Activated CD8-positive, alpha-beta T cell treated with anti-CD3 and anti-CD28 coated beads, Interleukin-2, amount 10 ng/mL, durations not matched to agents 7 days and 5 days (primary cell): ENCODE results near the gene NRSN2. TPM values are rescaled to one million over a fixed set of nuclear protein-coding genes. Genes with fewer than 3 reads are reported as not detected.

Experiments
- ATAC-seq: fragments of 150-1000 bp; cut with Tn5 transposase; one replicate; pipeline ENCODE4 v1.10.0; 2021; ENCODE audit warnings: moderate library complexity
- CTCF ChIA-PET: fragments of 350-600 bp; sonication (Branson Sonifier 250); formaldehyde crosslinking; loops from one replicate; lab custom pipeline; 2021; ENCODE audit warnings: antibody characterized with exemption; lab: Charles Lee
- POLR2A ChIA-PET: fragments of 350-600 bp; sonication (Branson Sonifier 250); formaldehyde crosslinking; loops from one replicate; lab custom pipeline; 2021; ENCODE audit warnings: antibody characterized with exemption; lab: Charles Lee
- DNase-seq: peaks from one replicate; pipeline ENCODE4 v3.0.0-alpha.2; 2020
- H3K27ac Mint-ChIP-seq: one replicate; pipeline ENCODE4 v1.8.0; 2021; ENCODE audit warnings: mild to moderate bottlenecking, mixed read lengths
- H3K27me3 Mint-ChIP-seq: one replicate; pipeline ENCODE4 v1.8.0; 2021; ENCODE audit warnings: low read depth, mixed read lengths
- H3K36me3 Mint-ChIP-seq: one replicate; pipeline ENCODE4 v1.8.0; 2021; ENCODE audit warnings: low read depth, mixed read lengths
- H3K4me1 Mint-ChIP-seq: one replicate; pipeline ENCODE4 v1.8.0; 2021; ENCODE audit warnings: low read depth, mixed read lengths
- H3K4me3 Mint-ChIP-seq: one replicate; pipeline ENCODE4 v1.8.0; 2021; ENCODE audit warnings: mild to moderate bottlenecking, mixed read lengths
- H3K9me3 Mint-ChIP-seq: one replicate; pipeline ENCODE4 v1.8.0; 2022; ENCODE audit warnings: mixed read lengths; ENCODE audit not compliant: insufficient read depth
- total RNA-seq, 2 experiments: library from RNA; stranded (reverse); gene quantifications; one replicate each; pipeline ENCODE4 v1.2.3, GENCODE V29; 2021

Gene NRSN2, protein sequence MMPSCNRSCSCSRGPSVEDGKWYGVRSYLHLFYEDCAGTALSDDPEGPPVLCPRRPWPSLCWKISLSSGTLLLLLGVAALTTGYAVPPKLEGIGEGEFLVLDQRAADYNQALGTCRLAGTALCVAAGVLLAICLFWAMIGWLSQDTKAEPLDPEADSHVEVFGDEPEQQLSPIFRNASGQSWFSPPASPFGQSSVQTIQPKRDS
- total RNA-seq: 1 to 10 TPM; 1.4 to 2.4 TPM

GRCh38 chr20:346640-347316, at the start of gene NRSN2:
NRSN2 (plus strand) TSS chr20:347111; CDS start chr20:349644, 2,533 bp downstream.
- Mint-ChIP-seq H3K27ac (peak within 1 kb of the TSS; percentile 77), H3K27me3 (peaks cover 6% of the 10 kb centered on the region), H3K9me3 (no peaks in the 10 kb centered on the region), H3K4me1 (peaks cover 24% of the 10 kb centered on the region), H3K36me3 (peaks cover 2% of the 10 kb centered on the region), H3K4me3 (peak within 1 kb of the TSS; percentile 81)
- no peak for DNase-seq
- ChIA-PET CTCF (interaction anchor here (2.6 to 4.1 kb wide), 2 partner anchors 8 to 17 kb away, joined by 12 to 26 read pairs; no protein-coding TSS in a partner anchor), POLR2A (interaction anchor here (1.0 kb wide), 1 partner anchor 50 kb away, joined by 4 read pairs; the partner anchor contains the start of gene ZCCHC3)
- peak; percentile 18 for ATAC-seq

GRCh38 chr20:297925-298775, 48.8 kb upstream of the NRSN2 start:
- Mint-ChIP-seq H3K4me3 (peak overlapping the region; percentile 92), H3K27ac (peak overlapping the region; percentile 94), H3K9me3 (no peaks in the 10 kb centered on the region), H3K36me3 (peaks cover 36% of the 10 kb centered on the region), H3K27me3 (no peaks in the 10 kb centered on the region), H3K4me1 (peaks cover 56% of the 10 kb centered on the region)
- DNase-seq: peak; percentile 66
- ChIA-PET POLR2A (interaction anchor here (0.8 to 5.0 kb wide), 7 partner anchors 11 to 245 kb away, joined by 3 to 49 read pairs (median 4); partner anchors contain the start of genes CSNK2A1, NRSN2, SOX12 and TRIB3), CTCF (interaction anchor here (0.6 to 4.9 kb wide), 5 partner anchors 11 to 341 kb away, joined by 3 to 32 read pairs (median 7); partner anchors contain the start of gene SOX12)
- ATAC-seq: peak; percentile 35

DNA sequence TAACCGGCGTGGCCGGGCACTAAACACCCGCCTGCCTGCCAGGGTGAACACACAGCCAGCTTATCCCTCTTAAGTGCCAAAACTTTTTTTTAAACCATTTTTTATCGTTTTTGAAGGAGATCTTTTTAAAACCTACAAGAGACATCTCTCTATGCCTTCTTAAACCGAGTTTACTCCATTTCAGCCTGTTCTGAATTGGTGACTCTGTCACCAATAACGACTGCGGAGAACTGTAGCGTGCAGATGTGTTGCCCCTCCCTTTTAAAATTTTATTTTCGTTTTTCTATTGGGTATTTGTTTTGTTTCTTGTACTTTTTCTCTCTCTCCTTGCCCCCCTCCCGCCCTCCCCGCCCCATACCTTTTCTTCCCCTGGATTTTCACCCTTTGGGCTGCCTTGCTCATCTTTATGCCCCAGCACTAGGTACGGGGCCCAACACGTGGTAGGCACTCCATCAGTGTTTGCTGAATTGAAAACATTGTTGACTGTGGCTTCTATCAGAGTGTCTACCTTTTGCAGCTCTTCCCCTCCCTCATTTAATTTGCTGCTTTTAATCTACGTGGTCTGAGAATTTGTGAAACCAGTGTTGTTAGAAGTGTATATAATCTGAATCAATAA, 48.0 kb upstream of the NRSN2 start:
- CTCF ChIA-PET: interaction anchor here (0.6 to 4.9 kb wide), 6 partner anchors 10 to 340 kb away, joined by 3 to 32 read pairs (median 6); partner anchors contain the start of gene SOX12
- H3K27me3 Mint-ChIP-seq: no peaks in the 10 kb centered on the region
- DNase-seq: no peak
- POLR2A ChIA-PET: interaction anchor here (0.8 to 5.0 kb wide), 4 partner anchors 10 to 82 kb away, joined by 3 to 49 read pairs (median 9); partner anchors contain the start of genes SOX12 and TRIB3
- H3K4me3 Mint-ChIP-seq: peak overlapping the region; percentile 92
- H3K4me1 Mint-ChIP-seq: peaks cover 56% of the 10 kb centered on the region
- ATAC-seq: no peak
- peaks cover 36% of the 10 kb centered on the region for H3K36me3 Mint-ChIP-seq
- H3K27ac Mint-ChIP-seq: peak overlapping the region; percentile 94
- H3K9me3 Mint-ChIP-seq: no peaks in the 10 kb centered on the region

- ATAC-seq (no peak), DNase-seq (no peak)
- peaks cover 36% of the 10 kb centered on the region for H3K36me3 Mint-ChIP-seq
- ChIA-PET CTCF (interaction anchor here (0.7 to 4.9 kb wide), 6 partner anchors 10 to 34 kb away, joined by 3 to 32 read pairs (median 4); partner anchors contain the start of gene SOX12), POLR2A (interaction anchor here (0.6 to 5.0 kb wide), 3 partner anchors 9 to 25 kb away, joined by 3 to 49 read pairs (median 4); partner anchors contain the start of gene SOX12)
- peak overlapping the region; percentile 27 for H3K4me3 Mint-ChIP-seq
- no peaks in the 10 kb centered on the region for H3K9me3 Mint-ChIP-seq
- no peaks in the 10 kb centered on the region for H3K27me3 Mint-ChIP-seq
- H3K4me1 Mint-ChIP-seq: peaks cover 52% of the 10 kb centered on the region
- no peak overlapping the region for H3K27ac Mint-ChIP-seq
Observed at GRCh38 chr20:300345-300990, 46.4 kb upstream of the NRSN2 start.

DNA sequence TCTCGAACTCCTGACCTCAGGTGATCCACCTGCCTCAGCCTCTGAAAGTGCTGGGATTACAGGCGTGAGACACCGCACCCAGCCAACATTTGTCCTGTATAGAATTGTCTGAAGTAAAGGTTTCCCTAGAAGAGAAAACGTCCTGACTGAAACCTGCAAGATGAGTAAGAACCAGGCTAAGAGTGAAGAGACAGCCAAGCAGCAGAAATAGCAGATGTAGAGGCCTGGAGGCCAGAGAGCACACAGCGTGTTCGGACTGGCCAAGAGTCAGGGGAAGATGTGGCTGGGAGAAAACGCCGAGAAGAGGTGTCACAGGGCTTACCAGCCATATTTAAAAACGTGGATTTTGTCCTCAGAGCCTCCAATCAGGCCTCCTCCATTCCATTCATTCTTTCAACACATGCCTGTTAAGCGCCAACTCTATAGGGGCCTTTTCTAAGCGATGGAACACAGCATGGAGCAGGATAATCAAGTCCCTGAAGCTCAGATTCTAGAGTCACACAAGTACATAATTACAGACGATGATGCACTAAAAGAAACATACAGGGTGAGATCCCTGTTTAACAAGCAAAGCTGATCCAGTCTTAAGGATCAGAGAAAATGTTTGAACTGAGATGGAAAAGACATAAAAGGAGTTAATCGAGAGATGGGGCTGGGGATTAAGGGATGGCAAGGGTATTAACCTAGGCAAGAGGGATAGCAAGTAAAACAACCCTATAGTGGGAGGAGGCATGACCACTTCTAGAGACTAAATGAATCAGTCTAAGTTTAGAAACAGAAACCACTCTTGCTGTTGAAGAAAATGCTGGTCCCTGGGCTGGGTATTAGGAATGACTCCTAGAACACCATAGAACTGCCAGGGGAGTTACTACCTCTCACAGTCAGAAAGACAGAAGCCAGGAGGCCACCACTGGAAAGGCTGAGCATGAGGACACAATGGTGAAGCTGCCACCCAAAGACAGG, 44.7 kb upstream of the NRSN2 start:
- ATAC-seq (no peak), DNase-seq (no peak)
- Mint-ChIP-seq H3K4me1 (peaks cover 36% of the 10 kb centered on the region), H3K27ac (no peak overlapping the region), H3K9me3 (no peaks in the 10 kb centered on the region), H3K36me3 (peaks cover 36% of the 10 kb centered on the region), H3K27me3 (no peaks in the 10 kb centered on the region), H3K4me3 (no peak overlapping the region)
- ChIA-PET POLR2A (no interaction called here), CTCF (interaction anchor here (1.2 to 4.9 kb wide), 2 partner anchors 21 to 29 kb away, joined by 4 to 32 read pairs; partner anchors contain the start of gene SOX12)

DNA sequence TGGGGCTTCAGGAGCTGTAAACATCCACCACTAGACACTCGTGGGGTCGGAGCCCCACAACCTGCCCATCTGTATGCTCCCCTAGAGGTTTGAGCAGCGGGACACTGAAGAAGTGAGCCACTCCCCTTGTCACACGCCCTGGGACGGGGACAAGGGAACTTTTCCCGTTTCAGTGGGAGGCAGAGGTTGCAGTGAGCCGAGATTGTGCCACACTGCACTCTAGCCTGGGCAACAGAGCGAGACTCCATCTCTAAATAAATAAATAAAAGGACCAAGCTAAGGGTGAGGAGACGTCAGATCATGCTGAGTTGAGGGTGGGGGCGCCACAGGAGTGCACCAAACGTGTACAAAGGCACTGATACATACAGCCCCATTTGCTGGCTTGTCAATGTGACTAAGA, 41.2 kb upstream of the NRSN2 start:
- CTCF ChIA-PET: no interaction called here

DNA sequence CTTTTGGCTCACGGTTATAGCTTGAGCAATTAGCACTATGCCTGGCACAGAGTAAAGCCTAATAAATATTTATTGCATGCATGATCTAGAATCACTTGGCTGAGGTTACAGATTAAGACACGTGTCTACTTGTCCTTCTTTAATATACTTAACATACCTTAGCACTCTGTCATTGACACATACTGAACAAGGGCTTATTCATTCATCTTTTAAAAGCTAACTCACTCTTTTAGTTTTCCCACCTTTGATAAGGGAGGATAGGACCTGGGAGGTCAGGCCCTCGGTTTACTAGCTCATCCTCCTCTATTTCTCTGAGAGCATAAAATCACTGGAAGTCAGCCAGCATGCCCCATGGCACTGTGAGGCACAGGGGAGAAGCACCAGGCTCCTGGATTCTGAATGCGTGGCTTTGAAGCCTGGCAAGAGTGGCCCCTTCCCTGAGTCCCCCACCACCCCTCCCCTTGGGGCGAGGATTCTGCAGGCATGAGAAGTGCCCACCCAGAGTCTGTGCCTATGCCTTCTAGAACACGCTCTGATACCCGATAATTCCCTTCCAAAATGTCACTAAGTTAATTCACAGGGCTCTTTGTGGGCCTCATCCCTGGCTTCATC, 38.4 kb upstream of the NRSN2 start:
- no peak overlapping the region for H3K27ac Mint-ChIP-seq
- H3K4me3 Mint-ChIP-seq: no peak overlapping the region
- CTCF ChIA-PET: interaction anchor here (1.7 to 2.3 kb wide), 2 partner anchors 10 to 22 kb away, joined by 7 to 10 read pairs; no protein-coding TSS in a partner anchor
- H3K9me3 Mint-ChIP-seq: no peaks in the 10 kb centered on the region
- ATAC-seq: no peak
- POLR2A ChIA-PET: interaction anchor here (2.9 kb wide), 1 partner anchor 10 kb away, joined by 14 read pairs; the partner anchor contains the start of gene ZCCHC3
- no peaks in the 10 kb centered on the region for H3K27me3 Mint-ChIP-seq
- no peak for DNase-seq
- H3K4me1 Mint-ChIP-seq: peaks cover 13% of the 10 kb centered on the region
- H3K36me3 Mint-ChIP-seq: no peaks in the 10 kb centered on the region

More for the DNA sequence above, 41.2 kb upstream of the NRSN2 start:
- H3K9me3 Mint-ChIP-seq: no peaks in the 10 kb centered on the region
- DNase-seq (no peak), ATAC-seq (no peak)
- H3K36me3 Mint-ChIP-seq: peaks cover 7% of the 10 kb centered on the region
- H3K27me3 Mint-ChIP-seq: no peaks in the 10 kb centered on the region
- peaks cover 29% of the 10 kb centered on the region for H3K4me1 Mint-ChIP-seq
- POLR2A ChIA-PET: no interaction called here
- no peak overlapping the region for H3K4me3 Mint-ChIP-seq
- no peak overlapping the region for H3K27ac Mint-ChIP-seq

- ChIA-PET CTCF (interaction anchor here (0.7 to 2.3 kb wide), 3 partner anchors 10 to 43 kb away, joined by 3 to 10 read pairs (median 7); no protein-coding TSS in a partner anchor), POLR2A (interaction anchor here (0.8 to 2.9 kb wide), 2 partner anchors 9 to 11 kb away, joined by 3 to 14 read pairs; partner anchors contain the start of gene ZCCHC3)
- Mint-ChIP-seq H3K9me3 (no peaks in the 10 kb centered on the region), H3K36me3 (no peaks in the 10 kb centered on the region), H3K27me3 (no peaks in the 10 kb centered on the region), H3K4me3 (no peak overlapping the region), H3K27ac (peak overlapping the region; percentile 0), H3K4me1 (peaks cover 13% of the 10 kb centered on the region)
- DNase-seq: no peak
- ATAC-seq: no peak
Observed at GRCh38 chr20:309306-309840, 37.5 kb upstream of the NRSN2 start.
